K562 (cell line): ENCODE results near the gene ADAMTS2. TPM values are rescaled to one million over a fixed set of nuclear protein-coding genes. Genes with fewer than 3 reads are reported as not detected.

Source experiments
- ATAC-seq: fragments of 200-7000 bp; cut with Tn5 transposase; 3 replicates; pipeline ENCODE4 v1.9.1; 2020; ENCODE audit warnings: moderate library complexity
- BruUV-seq: library from RNA; stranded (reverse); fragments of 400-500 nt; replicated peaks from 2 replicates; lab custom pipeline; 2021; lab: Mats Ljungman, UMichigan
- CTCF ChIA-PET: fragments of 300-600 bp; formaldehyde crosslinking; extraction: SDS; loops from one replicate; lab custom pipeline; 2021; ENCODE audit warnings: low intra/inter-chr PET ratio; lab: Yijun Ruan, JAX
- POLR2A ChIA-PET: fragments of 300-600, 350-650 bp; sonication (Branson Sonifier 250); formaldehyde crosslinking; extraction: SDS; loops from one replicate; lab custom pipeline; 2021; ENCODE audit warnings: antibody characterized with exemption, inconsistent platforms; lab: Yijun Ruan, JAX
- DNase-seq, 4 experiments: peaks; one replicate each; pipeline versions ENCODE4 v3.0.0 to v3.0.0-alpha.2; 2011 to 2018; ENCODE audit warnings: low spot score in 3 of 4, mixed read lengths in 3 of 4; ENCODE audit errors: extremely low read depth in 1 of 4
- FAIRE-seq: peaks from 2 replicates; lab custom pipeline; 2011; peaks lifted over from hg19 to GRCh38; lab: Jason Lieb, UNC
- H2AFZ ChIP-seq: 2 replicates; pipeline ENCODE4 v1.6.0; 2011; ENCODE audit warnings: low read depth, low read length, control low read depth, inconsistent platforms
- H3K27ac ChIP-seq: fragments of 200-600 bp; 3 replicates; pipeline ENCODE4 v1.8.0; 2011; ENCODE audit warnings: low read depth, mild to moderate bottlenecking, control low read depth, inconsistent platforms, low read length, moderate library complexity, mixed read lengths; ENCODE audit errors: extremely low read depth
- H3K27me3 ChIP-seq, 2 experiments: fragments of 300-600 bp in 1 of 2; 2 replicates in 1 of 2; 3 replicates in 1 of 2; pipeline versions ENCODE4 v1.6.0 to v1.8.0; 2011; ENCODE audit warnings: inconsistent platforms in 2 of 2, low read length in 2 of 2, mild to moderate bottlenecking in 1 of 2, mixed read lengths in 1 of 2, moderate library complexity in 1 of 2; ENCODE audit not compliant: control insufficient read depth in 2 of 2, insufficient read depth in 2 of 2
- H3K36me3 ChIP-seq: fragments of 300-600 bp; 3 replicates; pipeline ENCODE4 v1.8.0; 2011; ENCODE audit warnings: mild to moderate bottlenecking, low read length, inconsistent platforms; ENCODE audit not compliant: control insufficient read depth, insufficient read depth
- H3K4me1 ChIP-seq, 2 experiments: fragments of 200-600 bp in 1 of 2; replicated peaks in 1 of 2; 2 replicates in 1 of 2; 3 replicates in 1 of 2; pipeline versions ENCODE4 v1.5.1 to v1.8.0; 2011; ENCODE audit warnings: inconsistent platforms in 2 of 2, low read length in 2 of 2, mild to moderate bottlenecking in 1 of 2, mixed read lengths in 1 of 2, moderate library complexity in 1 of 2; ENCODE audit not compliant: control insufficient read depth in 2 of 2, insufficient read depth in 2 of 2
- H3K4me2 ChIP-seq: 2 replicates; pipeline ENCODE4 v1.6.1; 2011; ENCODE audit warnings: low read length, control low read depth, inconsistent platforms, mixed read lengths; ENCODE audit not compliant: insufficient read depth
- H3K4me3 ChIP-seq: fragments of 200-600 bp; sonication (generic), shearing (Covaris generic); 2 replicates; pipeline ENCODE4 v1.5.1; 2016; ENCODE audit warnings: control low read depth, inconsistent platforms
- H3K79me2 ChIP-seq: fragments of 200-600 bp; 3 replicates; pipeline ENCODE4 v1.8.0; 2011; ENCODE audit warnings: low read length, inconsistent platforms; ENCODE audit not compliant: control insufficient read depth, insufficient read depth
- H3K9ac ChIP-seq, 2 experiments: 2 replicates each; pipeline versions ENCODE4 v1.6.0 to v1.6.1; 2011; ENCODE audit warnings: low read depth in 2 of 2, low read length in 2 of 2, control low read depth in 1 of 2, inconsistent platforms in 1 of 2, mild to moderate bottlenecking in 1 of 2, mixed read lengths in 1 of 2; ENCODE audit not compliant: insufficient read depth in 1 of 2
- H3K9me1 ChIP-seq: one replicate; pipeline ENCODE4 v1.6.0; 2011; ENCODE audit warnings: inconsistent platforms, mild to moderate bottlenecking, low read length, moderate library complexity; ENCODE audit not compliant: control insufficient read depth, insufficient read depth
- H3K9me3 ChIP-seq: replicated peaks from 2 replicates; pipeline ENCODE4 v1.5.1; 2011; ENCODE audit warnings: low read depth, low read length, inconsistent platforms; ENCODE audit not compliant: control insufficient read depth, insufficient read depth
- H4K20me1 ChIP-seq: replicated peaks from 2 replicates; pipeline ENCODE4 v1.6.1; 2011; ENCODE audit warnings: low read length, inconsistent platforms, mixed read lengths; ENCODE audit not compliant: control insufficient read depth, insufficient read depth
- ATF4 ChIP-seq: fragments of 450-650 bp; formaldehyde crosslinking; IDR thresholded peaks from 2 replicates; pipeline ENCODE4 v1.4.0; 2022; ENCODE audit warnings: mild to moderate bottlenecking, moderate library complexity
- CUX1 ChIP-seq: fragments of 200-800 bp; sonication (Bioruptor generic); IDR thresholded peaks from 2 replicates; pipeline ENCODE4 v1.6.1; 2016; ENCODE audit warnings: missing genetic modification characterization, missing compliant biosample characterization
- DPF2 ChIP-seq: fragments of 450-650 bp; IDR thresholded peaks from 2 replicates; pipeline ENCODE4 v1.6.1; 2016
- MAFK ChIP-seq: IDR thresholded peaks from 2 replicates; pipeline ENCODE4 v1.6.1; 2011; ENCODE audit warnings: low read length, improper control_type of control experiment
- PREB ChIP-seq: sonication (generic); formaldehyde crosslinking; IDR thresholded peaks from 2 replicates; pipeline ENCODE4 v1.8.1; 2023; ENCODE audit warnings: mild to moderate bottlenecking, missing genetic modification reagents
- PTRF ChIP-seq: fragments of 450-650 bp; IDR thresholded peaks from 2 replicates; pipeline ENCODE4 v1.6.1; 2016; ENCODE audit warnings: mild to moderate bottlenecking, missing genetic modification characterization, missing compliant biosample characterization
- ZBTB11 ChIP-seq, 3 experiments: fragments of 200-800 bp in 1 of 3; fragments of 250-450 bp in 1 of 3; fragments of 450-650 bp in 1 of 3; sonication (Bioruptor Pico) in 1 of 3; sonication (Bioruptor generic) in 1 of 3; formaldehyde crosslinking in 1 of 3; IDR thresholded peaks; 2 replicates each; pipeline versions ENCODE4 v1.6.1 to v1.8.0; 2016 to 2022; ENCODE audit warnings: mild to moderate bottlenecking in 2 of 3, missing genetic modification characterization in 2 of 3, missing compliant biosample characterization in 1 of 3, moderate library complexity in 1 of 3
- ZKSCAN3 ChIP-seq: fragments of 250-450 bp; sonication (Bioruptor Pico); IDR thresholded peaks from 2 replicates; pipeline ENCODE4 v1.4.0; 2020
- ZNF280A ChIP-seq: fragments of 450-650 bp; IDR thresholded peaks from 2 replicates; pipeline ENCODE4 v1.6.1; 2018; ENCODE audit warnings: mild to moderate bottlenecking, low read depth; ENCODE audit not compliant: partially characterized antibody
- ZNF324 ChIP-seq: fragments of 250-450 bp; sonication (Bioruptor Pico); IDR thresholded peaks from 2 replicates; pipeline ENCODE4 v1.4.0; 2020; ENCODE audit warnings: mild to moderate bottlenecking
- WGBS: fragments of 100-300 bp; shearing (Covaris generic); methylation state at CpG from one replicate; pipeline ENCODE4 v1.1.6; 2016; ENCODE audit warnings: low coverage, mixed read lengths; ENCODE audit not compliant: insufficient coverage; ENCODE audit errors: missing lambda C conversion rate; 5-methylcytosine and 5-hydroxymethylcytosine counted together
- in situ Hi-C: fragments of 300-500 bp; cut with MboI; formaldehyde crosslinking; loops from 4 replicates; pipeline ENCODE4 v1.15.0; 2018; ENCODE audit warnings: inconsistent platforms, mixed read lengths
- intact Hi-C: fragments of 100-400 bp; cut with micrococcal nuclease; formaldehyde crosslinking; loops from 2 replicates; pipeline ENCODE4 v1.14.2; 2022
- polyA plus RNA-seq, 8 experiments: library from polyadenylated mRNA; depleted of rRNA in 4 of 8; stranded (reverse) in 5 of 8; unstranded in 3 of 8; fragments of >200 nt; fragmentation: Nextera tagmentation in 2 of 8; fragmentation: Illumina TruSeq in 1 of 8; extraction: Ambion mirVana in 2 of 8; extraction: Trizol in 1 of 8; gene quantifications; 2 replicates each; pipeline versions ENCODE4 v1.2.1 to v1.2.3, GENCODE V29; 2011 to 2014; ENCODE audit warnings: inconsistent platforms in 1 of 8, missing spikeins in 1 of 8
- total RNA-seq, 7 experiments: library from RNA; depleted of rRNA in 6 of 7; stranded (reverse); fragments of >200 nt in 6 of 7; fragmentation: Illumina TruSeq in 2 of 7; extraction: Trizol in 2 of 7; gene quantifications; 2 replicates each; pipeline versions ENCODE4 v1.2.1 to v1.2.3, GENCODE V29; 2011 to 2021; ENCODE audit warnings: low replicate concordance in 1 of 7

The ADAMTS2 gene
- total and polyA plus RNA-seq, 9 of the 15 experiments (the other 6 are each of a cell fraction or from before 2014, with no cell fraction given): not detected

- H3K9ac ChIP-seq: no peak overlapping the region
- no peak overlapping the region for H2AFZ ChIP-seq
- H3K79me2 ChIP-seq: no peaks in the 10 kb centered on the region
- H3K9me3 ChIP-seq: no peaks in the 10 kb centered on the region
- intact Hi-C loops (no loop called here), in situ Hi-C loops (no loop called here)
- no peak for DNase-seq
- H3K4me1 ChIP-seq: no peaks in the 10 kb centered on the region; a peak in 2 of 5 replicates
- H3K27ac ChIP-seq: no peak overlapping the region
- no peaks in the 10 kb centered on the region for H3K9me1 ChIP-seq
- H3K36me3 ChIP-seq: no peaks in the 10 kb centered on the region
- ChIA-PET CTCF (no interaction called here), POLR2A (interaction anchor here (0.6 kb wide), 1 partner anchor 82 kb away, joined by 3 read pairs; no protein-coding TSS in a partner anchor)
- H3K4me2 ChIP-seq: no peak overlapping the region
- peaks cover 3 to 52% of the 10 kb centered on the region in 2 experiments; a peak in 3 of 5 replicates for H3K27me3 ChIP-seq
- no TSS peak for BruUV-seq
- H3K4me3 ChIP-seq: no peak overlapping the region
- FAIRE-seq: no peak
- H4K20me1 ChIP-seq: no peaks in the 10 kb centered on the region
- ATAC-seq: no peak
- 0% methylated on average over 15 of the region's 19 CpGs for WGBS
- no peak for TF ChIP-seq ATF4 (CRISPR knock-in tag)
- TF ChIP-seq ZNF324 (CRISPR knock-in tag): no peak
- TF ChIP-seq MAFK: no peak
- TF ChIP-seq ZBTB11 (CRISPR knock-in tag; IDR thresholded peaks at IDR 0.05): no peak
- TF ChIP-seq ZKSCAN3 (CRISPR knock-in tag): no peak
- TF ChIP-seq PREB (CRISPR knock-in tag): no peak
- TF ChIP-seq ZNF280A: no peak
- TF ChIP-seq PTRF (tag): no peak
- no peak for TF ChIP-seq DPF2
- no peak for TF ChIP-seq CUX1 (CRISPR knock-in tag)
Observed at GRCh38 chr5:179135006-179135405, 210.3 kb downstream of the ADAMTS2 start.
